ENCODE results near the gene ADCYAP1R1. TPM values are rescaled to one million over a fixed set of nuclear protein-coding genes. Genes with fewer than 3 reads are reported as not detected.

ADCYAP1R1 gene
- total and polyA plus RNA-seq, 2 of the 8 experiments (the other 6 are each of a cell fraction or from before 2014, with no cell fraction given) = 14.4 to 14.6 TPM

GRCh38 chr7:31092606-31093005 is 40.5 kb downstream of the ADCYAP1R1 start (continued):
- TF ChIP-seq TEAD4 (IDR thresholded peaks at IDR 0.05; ENCODE audit: low read depth, low read length) (no peak), YY1 (IDR thresholded peaks at IDR 0.05; ENCODE audit: low read depth, low read length) (no peak), FOSL1 (IDR thresholded peaks at IDR 0.05; ENCODE audit: insufficient read depth, low read depth, low read length) (no peak), CTCF (IDR thresholded peaks at IDR 0.05; ENCODE audit: control extremely low read depth in 1 of 3, insufficient read depth in 1 of 3, low read depth in 1 of 3, low read length in 3 of 3) (no peak), BACH1 (IDR thresholded peaks at IDR 0.05; ENCODE audit: low read length) (no peak)
